Liver (tissue), 9 donors: ENCODE measurements around the gene SSPN. TPM values are rescaled to one million over a fixed set of nuclear protein-coding genes. Genes with fewer than 3 reads are reported as not detected.

Experiments used
- DNase-seq: peaks from one replicate; pipeline ENCODE4 v3.0.0-alpha.2; 2017; ENCODE audit warnings: low spot score
- H3K27ac ChIP-seq, 2 donors: one replicate each; pipeline ENCODE4 v1.7.0; 2013; ENCODE audit warnings: inconsistent platforms in 2 of 2, low read length in 2 of 2, control low read depth in 1 of 2, low read depth in 1 of 2, mild to moderate bottlenecking in 1 of 2
- H3K27me3 ChIP-seq, 4 donors: one replicate each; pipeline versions ENCODE4 v1.6.1 to v1.7.0; 2013; ENCODE audit warnings: low read length in 3 of 4, inconsistent platforms in 1 of 4, mild to moderate bottlenecking in 1 of 4, moderate library complexity in 1 of 4; ENCODE audit not compliant: control insufficient read depth in 4 of 4, insufficient read depth in 4 of 4
- H3K36me3 ChIP-seq, 4 donors: one replicate each; pipeline versions ENCODE4 v1.6.1 to v1.7.0; 2013; ENCODE audit warnings: low read length in 3 of 4, mild to moderate bottlenecking in 3 of 4, low read depth in 1 of 4, moderate library complexity in 1 of 4; ENCODE audit not compliant: control insufficient read depth in 4 of 4, insufficient read depth in 3 of 4
- H3K4me1 ChIP-seq, 4 donors: one replicate each; pipeline versions ENCODE4 v1.6.1 to v1.7.0; 2013; ENCODE audit warnings: low read length in 3 of 4, mild to moderate bottlenecking in 3 of 4, moderate library complexity in 1 of 4; ENCODE audit not compliant: control insufficient read depth in 4 of 4, insufficient read depth in 4 of 4
- H3K4me3 ChIP-seq, 3 donors: one replicate each; pipeline versions ENCODE4 v1.6.1 to v1.7.0; 2013; ENCODE audit warnings: low read length in 3 of 3, control low read depth in 1 of 3, low read depth in 1 of 3, mild to moderate bottlenecking in 1 of 3
- H3K9ac ChIP-seq, 2 donors: one replicate each; pipeline ENCODE4 v1.7.0; 2013; ENCODE audit warnings: low read length in 2 of 2, mild to moderate bottlenecking in 2 of 2, moderate library complexity in 2 of 2, control low read depth in 1 of 2, low read depth in 1 of 2
- H3K9me3 ChIP-seq, 4 donors: one replicate each; pipeline versions ENCODE4 v1.6.1 to v1.7.0; 2013; ENCODE audit warnings: low read length in 3 of 4; ENCODE audit not compliant: control insufficient read depth in 4 of 4
- ATF3 ChIP-seq: IDR thresholded peaks from 2 replicates; pipeline ENCODE4 v1.6.1; 2016; ENCODE audit warnings: antibody characterized with exemption
- CTCF ChIP-seq: fragments of 150-350 bp; IDR thresholded peaks from 2 replicates; pipeline ENCODE4 v1.5.1; 2017; ENCODE audit warnings: improper control_type of control experiment, low read depth, low read length; ENCODE audit not compliant: missing input control
- EGR1 ChIP-seq, 2 donors: IDR thresholded peaks; 2 replicates each; pipeline ENCODE4 v1.6.1; 2016 to 2018; ENCODE audit warnings: antibody characterized with exemption in 2 of 2, low read depth in 2 of 2
- FOXA1 ChIP-seq: IDR thresholded peaks from 2 replicates; pipeline ENCODE4 v1.6.1; 2016; ENCODE audit warnings: antibody characterized with exemption
- FOXA2 ChIP-seq: IDR thresholded peaks from 2 replicates; pipeline ENCODE4 v1.6.1; 2016; ENCODE audit warnings: antibody characterized with exemption
- GABPA ChIP-seq, 2 donors: IDR thresholded peaks in 1 of 2; conservative IDR thresholded peaks in 1 of 2; 2 replicates each; pipeline ENCODE4 v1.6.1; 2016; ENCODE audit warnings: antibody characterized with exemption in 2 of 2, mild to moderate bottlenecking in 1 of 2, moderate library complexity in 1 of 2
- HNF4A ChIP-seq, 2 donors: conservative IDR thresholded peaks; 2 replicates each; pipeline ENCODE4 v1.6.1; 2016; ENCODE audit warnings: antibody characterized with exemption in 2 of 2, mild to moderate bottlenecking in 2 of 2
- HNF4G ChIP-seq: IDR thresholded peaks from 2 replicates; pipeline ENCODE4 v1.6.1; 2016; ENCODE audit warnings: antibody characterized with exemption
- JUND ChIP-seq, 2 donors: IDR thresholded peaks; 2 replicates each; pipeline ENCODE4 v1.6.1; 2016; ENCODE audit warnings: antibody characterized with exemption in 2 of 2
- MAX ChIP-seq: IDR thresholded peaks from 2 replicates; pipeline ENCODE4 v1.6.1; 2016; ENCODE audit warnings: antibody characterized with exemption
- NR2F2 ChIP-seq: IDR thresholded peaks from 2 replicates; pipeline ENCODE4 v1.6.1; 2016; ENCODE audit warnings: antibody characterized with exemption
- RAD21 ChIP-seq, 2 donors: IDR thresholded peaks; 2 replicates each; pipeline ENCODE4 v1.6.1; 2016; ENCODE audit warnings: antibody characterized with exemption in 2 of 2, mild to moderate bottlenecking in 2 of 2
- REST ChIP-seq: IDR thresholded peaks from 2 replicates; pipeline ENCODE4 v1.6.1; 2016; ENCODE audit warnings: antibody characterized with exemption, mild to moderate bottlenecking
- RXRA ChIP-seq, 2 donors: IDR thresholded peaks; 2 replicates each; pipeline ENCODE4 v1.6.1; 2017 to 2018; ENCODE audit warnings: antibody characterized with exemption in 2 of 2, mild to moderate bottlenecking in 1 of 2
- SP1 ChIP-seq: IDR thresholded peaks from 2 replicates; pipeline ENCODE4 v1.6.1; 2018; ENCODE audit warnings: antibody characterized with exemption, mild to moderate bottlenecking
- TAF1 ChIP-seq: conservative IDR thresholded peaks from 2 replicates; pipeline ENCODE4 v1.6.1; 2016; ENCODE audit warnings: antibody characterized with exemption, mild to moderate bottlenecking
- YY1 ChIP-seq: IDR thresholded peaks from 2 replicates; pipeline ENCODE4 v1.6.1; 2016; ENCODE audit warnings: antibody characterized with exemption, mild to moderate bottlenecking
- ZBTB33 ChIP-seq: IDR thresholded peaks from 2 replicates; pipeline ENCODE4 v1.6.1; 2016; ENCODE audit warnings: antibody characterized with exemption
- WGBS: extraction: QIAGEN DNeasy Blood & Tissue Kit; methylation state at CpG from one replicate; pipeline ENCODE4 v1.1.7; 2013; 5-methylcytosine and 5-hydroxymethylcytosine counted together
- polyA plus RNA-seq, 2 donors: library from polyadenylated mRNA; stranded (reverse) in 1 of 2; unstranded in 1 of 2; fragments of 200-250 nt in 1 of 2; fragments of >200 nt in 1 of 2; fragmentation: Nextera tagmentation in 1 of 2; extraction: Ambion mirVana in 1 of 2; gene quantifications; one replicate each; pipeline versions ENCODE4 v1.2.1 to v1.2.3, GENCODE V29; 2013 to 2015
- total RNA-seq, 2 donors: library from RNA; depleted of rRNA; stranded (reverse); fragments of >200 nt; gene quantifications; one replicate each; pipeline ENCODE4 v1.2.3, GENCODE V29; 2014
- donor health status: healthy.
- donor health status: healthy.
- donor health status: healthy.
- donor health status: healthy.
- donor health status: healthy.

SSPN gene
- total and polyA plus RNA-seq, 4 donors = 0.33 to 0.67 (median 0.46) TPM

- no peak overlapping the region for H3K27ac ChIP-seq
- no peaks in the 10 kb centered on the region for H3K36me3 ChIP-seq
- no peaks in the 10 kb centered on the region for H3K27me3 ChIP-seq
- no peak for TF ChIP-seq RAD21 (IDR thresholded peaks at IDR 0.05)
- no peak for TF ChIP-seq HNF4A (conservative IDR thresholded peaks at IDR 0.05)
- no peak for TF ChIP-seq CTCF
- no peak for TF ChIP-seq FOXA2
- TF ChIP-seq ZBTB33 = no peak
- no peak for TF ChIP-seq TAF1
- no peak for TF ChIP-seq RXRA (IDR thresholded peaks at IDR 0.05)
- no peaks in the 10 kb centered on the region for H3K9me3 ChIP-seq
- DNase-seq = no peak
- 90% methylated on average over 5 of the region's 5 CpGs for WGBS
- H3K9ac ChIP-seq = no peak overlapping the region
- H3K4me3 ChIP-seq = no peak overlapping the region
- H3K4me1 ChIP-seq = no peaks in the 10 kb centered on the region
Measured at GRCh38 chr12:26278666-26279065, 83.3 kb downstream of the SSPN start.

- DNase-seq = no peak
- no peak for TF ChIP-seq RAD21 (IDR thresholded peaks at IDR 0.05)
- no peak for TF ChIP-seq JUND (IDR thresholded peaks at IDR 0.05)
- no peak for TF ChIP-seq NR2F2
- no peak for TF ChIP-seq ATF3
- no peak for TF ChIP-seq FOXA1
- TF ChIP-seq HNF4A (conservative IDR thresholded peaks at IDR 0.05) = no peak
- TF ChIP-seq MAX = no peak
- no peak for TF ChIP-seq TAF1
- TF ChIP-seq EGR1 (IDR thresholded peaks at IDR 0.05; ENCODE audit: low read depth in 2 of 2) = no peak
- TF ChIP-seq GABPA (IDR thresholded peaks at IDR 0.05 in 1 of 2, conservative IDR thresholded peaks at IDR 0.05 in 1 of 2) = no peak
- TF ChIP-seq REST = no peak
- TF ChIP-seq SP1 = no peak
- no peak for TF ChIP-seq FOXA2
- no peak for TF ChIP-seq YY1
- TF ChIP-seq CTCF = no peak
- TF ChIP-seq HNF4G = no peak
- no peaks in the 10 kb centered on the region for H3K4me1 ChIP-seq
- H3K9ac ChIP-seq = no peak overlapping the region
- no peak overlapping the region for H3K4me3 ChIP-seq
- no peaks in the 10 kb centered on the region for H3K36me3 ChIP-seq
- H3K27ac ChIP-seq = no peak overlapping the region
- no peaks in the 10 kb centered on the region for H3K27me3 ChIP-seq
- no peaks in the 10 kb centered on the region for H3K9me3 ChIP-seq
Measured at GRCh38 chr12:26279091-26279490, 83.7 kb downstream of the SSPN start.
